ENCODE results near the gene RHOC.

RHOC gene

GRCh38 chr1:112708002-112708448 is 1.1 kb upstream of the RHOC start:
- Histone ChIP-seq H3K27me3 (ENCODE audit: insufficient read depth, low read length) (peaks cover 47% of the 10 kb centered on the region), H3K9me3 (ENCODE audit: insufficient read depth, low read depth, low read length) (no peaks in the 10 kb centered on the region), H3K4me1 (ENCODE audit: insufficient read depth, low read length) (peaks cover 23% of the 10 kb centered on the region), H3K4me3 (ENCODE audit: low read length) (peak overlapping the region; percentile 66), H3K27ac (ENCODE audit: low read length) (no peak overlapping the region), H3K36me3 (ENCODE audit: insufficient read depth, low read depth, low read length) (peaks cover 10% of the 10 kb centered on the region), H3K9ac (ENCODE audit: low read depth, low read length) (peak overlapping the region; percentile 51; the same call in 1 of the 2 replicates)

GRCh38 chr1:112707221-112708001 is 484 bp upstream of the RHOC start:
- Histone ChIP-seq H3K36me3 (ENCODE audit: insufficient read depth, low read depth, low read length) (peaks cover 13% of the 10 kb centered on the region), H3K9ac (ENCODE audit: low read depth, low read length) (peak overlapping the region; percentile 51; the same call in 1 of the 2 replicates), H3K4me1 (ENCODE audit: insufficient read depth, low read length) (peaks cover 23% of the 10 kb centered on the region), H3K27me3 (ENCODE audit: insufficient read depth, low read length) (peaks cover 53% of the 10 kb centered on the region), H3K9me3 (ENCODE audit: insufficient read depth, low read depth, low read length) (no peaks in the 10 kb centered on the region), H3K27ac (ENCODE audit: low read length) (no peak overlapping the region), H3K4me3 (ENCODE audit: low read length) (peak overlapping the region; percentile 66)

GRCh38 chr1:112704934-112705627 is 1.8 kb downstream of the RHOC start:
- peak overlapping the region; percentile 66 for H3K4me3 ChIP-seq (ENCODE audit: low read length)
- H3K27ac ChIP-seq (ENCODE audit: low read length), result no peak overlapping the region
- peaks cover 58% of the 10 kb centered on the region for H3K27me3 ChIP-seq (ENCODE audit: insufficient read depth, low read length)
- peak overlapping the region; percentile 68 for H3K9ac ChIP-seq (ENCODE audit: low read depth, low read length)
- H3K9me3 ChIP-seq (ENCODE audit: insufficient read depth, low read depth, low read length), result no peaks in the 10 kb centered on the region
- H3K4me1 ChIP-seq (ENCODE audit: insufficient read depth, low read length), result peaks cover 34% of the 10 kb centered on the region
- peaks cover 18% of the 10 kb centered on the region for H3K36me3 ChIP-seq (ENCODE audit: insufficient read depth, low read depth, low read length)

GRCh38 chr1:112704391-112704933 is 2.5 kb downstream of the RHOC start:
- Histone ChIP-seq H3K4me3 (ENCODE audit: low read length) (peak overlapping the region; percentile 66), H3K4me1 (ENCODE audit: insufficient read depth, low read length) (peaks cover 40% of the 10 kb centered on the region), H3K36me3 (ENCODE audit: insufficient read depth, low read depth, low read length) (peaks cover 21% of the 10 kb centered on the region), H3K9me3 (ENCODE audit: insufficient read depth, low read depth, low read length) (no peaks in the 10 kb centered on the region), H3K9ac (ENCODE audit: low read depth, low read length) (peak overlapping the region; percentile 68), H3K27me3 (ENCODE audit: insufficient read depth, low read length) (peaks cover 65% of the 10 kb centered on the region), H3K27ac (ENCODE audit: low read length) (no peak overlapping the region)

GRCh38 chr1:112703706-112704105 is 3.2 kb downstream of the RHOC start:
- H3K9me3 ChIP-seq (ENCODE audit: insufficient read depth, low read depth, low read length), result no peaks in the 10 kb centered on the region
- H3K9ac ChIP-seq (ENCODE audit: low read depth, low read length), result no peak overlapping the region
- H3K27me3 ChIP-seq (ENCODE audit: insufficient read depth, low read length), result peaks cover 68% of the 10 kb centered on the region
- peaks cover 46% of the 10 kb centered on the region for H3K4me1 ChIP-seq (ENCODE audit: insufficient read depth, low read length)
- no peak overlapping the region for H3K27ac ChIP-seq (ENCODE audit: low read length)
- H3K36me3 ChIP-seq (ENCODE audit: insufficient read depth, low read depth, low read length), result peaks cover 26% of the 10 kb centered on the region
- H3K4me3 ChIP-seq (ENCODE audit: low read length), result no peak overlapping the region

- peaks cover 58% of the 10 kb centered on the region for H3K27me3 ChIP-seq (ENCODE audit: insufficient read depth, low read length)
- H3K4me3 ChIP-seq (ENCODE audit: low read length), result no peak overlapping the region
- peaks cover 36% of the 10 kb centered on the region for H3K36me3 ChIP-seq (ENCODE audit: insufficient read depth, low read depth, low read length)
- H3K9me3 ChIP-seq (ENCODE audit: insufficient read depth, low read depth, low read length), result no peaks in the 10 kb centered on the region
- no peak overlapping the region for H3K27ac ChIP-seq (ENCODE audit: low read length)
- peaks cover 51% of the 10 kb centered on the region for H3K4me1 ChIP-seq (ENCODE audit: insufficient read depth, low read length)
- H3K9ac ChIP-seq (ENCODE audit: low read depth, low read length), result no peak overlapping the region
These were observed 4.3 kb downstream of the RHOC start for GRCh38 chr1:112702420-112703261.

GRCh38 chr1:112702067-112702395 is 4.9 kb downstream of the RHOC start:
- H3K9ac ChIP-seq (ENCODE audit: low read depth, low read length), result no peak overlapping the region
- H3K4me1 ChIP-seq (ENCODE audit: insufficient read depth, low read length), result peaks cover 49% of the 10 kb centered on the region
- no peaks in the 10 kb centered on the region for H3K9me3 ChIP-seq (ENCODE audit: insufficient read depth, low read depth, low read length)
- H3K36me3 ChIP-seq (ENCODE audit: insufficient read depth, low read depth, low read length), result peaks cover 41% of the 10 kb centered on the region
- no peak overlapping the region for H3K27ac ChIP-seq (ENCODE audit: low read length)
- H3K27me3 ChIP-seq (ENCODE audit: insufficient read depth, low read length), result peaks cover 55% of the 10 kb centered on the region
- no peak overlapping the region for H3K4me3 ChIP-seq (ENCODE audit: low read length)

GRCh38 chr1:112701227-112702066 is 5.5 kb downstream of the RHOC start:
- Histone ChIP-seq H3K27me3 (ENCODE audit: insufficient read depth, low read length) (peaks cover 55% of the 10 kb centered on the region), H3K27ac (ENCODE audit: low read length) (no peak overlapping the region), H3K9me3 (ENCODE audit: insufficient read depth, low read depth, low read length) (no peaks in the 10 kb centered on the region), H3K9ac (ENCODE audit: low read depth, low read length) (no peak overlapping the region), H3K36me3 (ENCODE audit: insufficient read depth, low read depth, low read length) (peaks cover 47% of the 10 kb centered on the region), H3K4me1 (ENCODE audit: insufficient read depth, low read length) (peaks cover 49% of the 10 kb centered on the region), H3K4me3 (ENCODE audit: low read length) (no peak overlapping the region)

GRCh38 chr1:112700290-112701226 is 6.4 kb downstream of the RHOC start:
- H3K4me1 ChIP-seq (ENCODE audit: insufficient read depth, low read length), result peaks cover 44% of the 10 kb centered on the region
- H3K9ac ChIP-seq (ENCODE audit: low read depth, low read length), result 0 out of 2 replicates have a peak overlapping the region, but pooled peaks have one; percentile 11
- H3K4me3 ChIP-seq (ENCODE audit: low read length), result no peak overlapping the region
- H3K27me3 ChIP-seq (ENCODE audit: insufficient read depth, low read length), result peaks cover 46% of the 10 kb centered on the region
- H3K27ac ChIP-seq (ENCODE audit: low read length), result no peak overlapping the region
- no peaks in the 10 kb centered on the region for H3K9me3 ChIP-seq (ENCODE audit: insufficient read depth, low read depth, low read length)
- peaks cover 53% of the 10 kb centered on the region for H3K36me3 ChIP-seq (ENCODE audit: insufficient read depth, low read depth, low read length)

Measured in iPS-20b (cell line).